ENCODE results near the gene CMSS1.

The CMSS1 gene

DNA sequence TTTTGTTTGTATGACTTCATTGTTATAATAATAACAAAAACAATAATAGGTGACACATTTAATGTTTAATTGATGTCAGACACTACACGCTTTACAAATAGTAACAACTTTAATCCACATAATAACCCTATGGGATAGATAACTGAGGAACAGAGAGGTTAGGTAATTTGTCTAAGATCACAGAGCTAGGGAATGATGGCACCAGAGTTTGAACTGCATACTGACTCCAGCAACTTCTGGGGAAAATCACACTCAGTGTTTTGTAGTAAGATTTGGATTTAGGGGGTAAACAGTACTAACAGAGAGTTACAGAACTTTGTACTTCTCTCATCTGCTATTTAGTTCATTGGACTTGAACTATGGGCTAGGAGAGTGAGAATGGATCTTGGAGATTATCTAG, 66.0 kb downstream of the CMSS1 start:
- POLR2A ChIA-PET, result no interaction called here
- no peak for DNase-seq (ENCODE audit: extremely low spot score)
- TF ChIP-seq, protein P1, sequence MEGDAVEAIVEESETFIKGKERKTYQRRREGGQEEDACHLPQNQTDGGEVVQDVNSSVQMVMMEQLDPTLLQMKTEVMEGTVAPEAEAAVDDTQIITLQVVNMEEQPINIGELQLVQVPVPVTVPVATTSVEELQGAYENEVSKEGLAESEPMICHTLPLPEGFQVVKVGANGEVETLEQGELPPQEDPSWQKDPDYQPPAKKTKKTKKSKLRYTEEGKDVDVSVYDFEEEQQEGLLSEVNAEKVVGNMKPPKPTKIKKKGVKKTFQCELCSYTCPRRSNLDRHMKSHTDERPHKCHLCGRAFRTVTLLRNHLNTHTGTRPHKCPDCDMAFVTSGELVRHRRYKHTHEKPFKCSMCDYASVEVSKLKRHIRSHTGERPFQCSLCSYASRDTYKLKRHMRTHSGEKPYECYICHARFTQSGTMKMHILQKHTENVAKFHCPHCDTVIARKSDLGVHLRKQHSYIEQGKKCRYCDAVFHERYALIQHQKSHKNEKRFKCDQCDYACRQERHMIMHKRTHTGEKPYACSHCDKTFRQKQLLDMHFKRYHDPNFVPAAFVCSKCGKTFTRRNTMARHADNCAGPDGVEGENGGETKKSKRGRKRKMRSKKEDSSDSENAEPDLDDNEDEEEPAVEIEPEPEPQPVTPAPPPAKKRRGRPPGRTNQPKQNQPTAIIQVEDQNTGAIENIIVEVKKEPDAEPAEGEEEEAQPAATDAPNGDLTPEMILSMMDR (IDR thresholded peaks at IDR 0.05; ENCODE audit: control extremely low read depth, extremely low read depth, low read depth, missing control alignments), result no peak
- CTCF ChIA-PET, result interaction anchor here (1.1 to 3.4 kb wide), 3 partner anchors 11 to 15 kb away, joined by 3 to 15 read pairs (median 5); no protein-coding TSS in a partner anchor

DNA sequence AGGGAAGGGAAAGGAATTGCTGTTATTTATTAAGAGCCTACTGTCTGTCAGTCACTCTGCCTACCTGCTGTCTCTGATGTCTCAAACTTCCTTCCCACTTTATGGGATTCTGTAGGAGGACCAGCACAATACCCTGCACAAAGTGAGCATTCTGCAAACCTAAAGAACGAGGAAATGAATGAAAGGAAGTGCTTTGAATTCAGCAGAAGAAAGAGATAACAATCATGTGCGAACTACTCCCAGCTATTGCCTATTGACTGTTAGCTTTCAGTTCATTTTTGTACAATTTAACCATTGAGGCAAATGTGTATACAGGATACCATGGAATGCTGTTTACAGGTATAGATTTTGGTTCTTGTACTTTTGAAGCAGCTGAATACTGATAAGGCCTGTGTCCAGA, 66.8 kb downstream of the CMSS1 start:
- TF ChIP-seq, protein P1 (IDR thresholded peaks at IDR 0.05; ENCODE audit: control extremely low read depth, extremely low read depth, low read depth, missing control alignments), result no peak
- no peak for DNase-seq (ENCODE audit: extremely low spot score)
- CTCF ChIA-PET, result interaction anchor here (1.3 to 3.4 kb wide), 2 partner anchors 10 to 14 kb away, joined by 5 to 15 read pairs; no protein-coding TSS in a partner anchor
- POLR2A ChIA-PET, result no interaction called here

DNA sequence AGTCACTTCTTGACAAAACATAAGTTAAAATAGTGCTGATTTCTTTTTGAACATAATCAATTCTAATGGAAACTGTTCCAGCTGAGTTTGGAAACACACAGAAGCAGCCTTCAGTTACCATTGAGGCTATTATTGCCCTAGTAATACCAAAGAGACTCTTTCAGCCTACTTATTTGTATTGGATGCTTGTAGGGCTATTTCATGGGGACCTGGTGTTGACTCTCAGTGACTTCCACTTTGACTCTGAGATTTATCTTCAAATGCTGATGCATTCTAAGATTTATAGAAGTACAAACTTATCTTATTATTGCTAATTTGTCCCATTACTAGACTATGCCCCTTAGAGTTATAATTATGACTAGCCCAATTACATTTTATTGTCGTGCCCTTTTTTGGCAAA, 67.4 kb downstream of the CMSS1 start:
- POLR2A ChIA-PET, result no interaction called here
- CTCF ChIA-PET, result interaction anchor here (1.3 to 3.4 kb wide), 2 partner anchors 9 to 13 kb away, joined by 5 to 15 read pairs; no protein-coding TSS in a partner anchor

DNA sequence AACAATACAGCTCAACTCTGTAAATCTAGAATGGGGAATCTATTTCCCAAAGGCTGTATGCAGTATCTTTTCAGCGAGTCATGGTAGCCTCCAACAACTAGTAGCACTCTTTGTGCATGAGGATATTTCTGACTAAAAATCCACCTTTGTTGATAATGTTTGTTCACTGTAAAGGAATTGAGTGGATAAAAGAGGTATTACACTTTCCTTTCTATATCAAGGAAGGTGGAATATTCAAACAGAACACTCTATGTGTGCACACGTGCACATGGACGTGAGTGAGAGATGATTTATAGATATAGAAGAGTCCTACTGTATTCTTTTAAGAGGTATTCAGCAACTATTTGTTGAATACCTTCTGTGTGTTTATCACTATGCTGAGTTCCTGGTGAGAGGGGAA, 68.2 kb downstream of the CMSS1 start:
- TF ChIP-seq, protein P1 (IDR thresholded peaks at IDR 0.05; ENCODE audit: control extremely low read depth, extremely low read depth, low read depth, missing control alignments), result no peak
- ChIA-PET CTCF (no interaction called here), POLR2A (no interaction called here)
- DNase-seq (ENCODE audit: extremely low spot score), result no peak

More for the DNA sequence above, 67.4 kb downstream of the CMSS1 start:
- TF ChIP-seq, protein P1 (IDR thresholded peaks at IDR 0.05; ENCODE audit: control extremely low read depth, extremely low read depth, low read depth, missing control alignments), result no peak
- no peak for DNase-seq (ENCODE audit: extremely low spot score)

DNA sequence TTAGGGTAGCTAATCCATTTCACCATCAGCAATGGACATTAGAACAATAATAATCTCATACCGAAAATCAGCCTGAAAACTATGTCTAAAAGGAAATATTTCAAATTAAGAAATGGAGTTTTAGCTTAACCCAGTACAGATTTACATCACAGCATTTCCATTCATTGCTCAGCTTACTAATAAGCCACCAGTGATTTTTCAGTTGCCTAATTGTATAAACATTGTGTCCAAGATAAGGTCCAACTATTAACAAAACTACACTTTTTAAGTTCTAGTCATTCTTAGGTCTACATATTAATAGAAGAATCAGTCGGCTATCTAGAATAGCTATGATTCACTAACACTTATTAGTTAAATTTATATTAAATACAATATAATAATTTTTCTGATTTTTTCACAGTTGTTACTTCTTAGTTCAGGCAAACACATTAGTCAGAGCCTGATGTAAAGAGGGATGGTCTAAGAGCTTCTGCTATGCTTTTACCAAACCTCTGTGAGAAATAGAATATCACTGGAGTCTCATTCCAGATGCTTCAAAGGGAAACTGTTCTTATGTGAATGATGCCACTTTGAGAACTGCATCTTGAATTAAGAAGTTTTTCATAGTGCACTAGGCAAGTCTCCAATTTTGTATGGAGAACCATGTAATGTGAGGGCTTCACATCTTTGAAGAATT, 74.1 kb downstream of the CMSS1 start:
- ChIA-PET CTCF (interaction anchor here (0.7 to 3.0 kb wide), 8 partner anchors 9 to 362 kb away, joined by 3 to 11 read pairs (median 4); no protein-coding TSS in a partner anchor), POLR2A (no interaction called here)
- no peak for DNase-seq (ENCODE audit: extremely low spot score)
- TF ChIP-seq, protein P1 (IDR thresholded peaks at IDR 0.05; ENCODE audit: control extremely low read depth, extremely low read depth, low read depth, missing control alignments), result no peak

DNA sequence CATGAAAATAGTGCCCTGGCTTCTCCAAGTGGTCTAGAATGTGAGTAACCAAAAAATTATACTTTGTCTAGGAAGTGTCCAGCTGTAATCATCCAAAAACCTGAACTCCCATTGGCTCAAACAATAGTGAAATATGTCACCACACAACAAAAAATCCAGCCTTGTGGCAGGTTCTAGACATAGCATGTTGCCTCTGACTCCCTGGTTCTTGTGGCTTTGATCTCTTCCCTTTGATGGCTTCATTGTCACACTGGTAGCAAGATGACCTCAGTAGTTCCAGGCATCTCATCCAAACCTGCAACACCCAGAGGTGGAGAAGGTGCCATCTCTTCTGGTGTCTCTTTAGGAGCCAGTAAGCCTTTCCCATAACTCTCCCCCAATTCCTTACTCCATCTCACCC, 74.7 kb downstream of the CMSS1 start:
- ChIA-PET CTCF (interaction anchor here (0.8 to 3.0 kb wide), 6 partner anchors 9 to 362 kb away, joined by 3 to 11 read pairs (median 4); no protein-coding TSS in a partner anchor), POLR2A (no interaction called here)
- TF ChIP-seq, protein P1 (IDR thresholded peaks at IDR 0.05; ENCODE audit: control extremely low read depth, extremely low read depth, low read depth, missing control alignments), result no peak
- DNase-seq (ENCODE audit: extremely low spot score), result no peak
